Measurements from ENCODE around the gene BHLHE23.

Gene BHLHE23

DNA sequence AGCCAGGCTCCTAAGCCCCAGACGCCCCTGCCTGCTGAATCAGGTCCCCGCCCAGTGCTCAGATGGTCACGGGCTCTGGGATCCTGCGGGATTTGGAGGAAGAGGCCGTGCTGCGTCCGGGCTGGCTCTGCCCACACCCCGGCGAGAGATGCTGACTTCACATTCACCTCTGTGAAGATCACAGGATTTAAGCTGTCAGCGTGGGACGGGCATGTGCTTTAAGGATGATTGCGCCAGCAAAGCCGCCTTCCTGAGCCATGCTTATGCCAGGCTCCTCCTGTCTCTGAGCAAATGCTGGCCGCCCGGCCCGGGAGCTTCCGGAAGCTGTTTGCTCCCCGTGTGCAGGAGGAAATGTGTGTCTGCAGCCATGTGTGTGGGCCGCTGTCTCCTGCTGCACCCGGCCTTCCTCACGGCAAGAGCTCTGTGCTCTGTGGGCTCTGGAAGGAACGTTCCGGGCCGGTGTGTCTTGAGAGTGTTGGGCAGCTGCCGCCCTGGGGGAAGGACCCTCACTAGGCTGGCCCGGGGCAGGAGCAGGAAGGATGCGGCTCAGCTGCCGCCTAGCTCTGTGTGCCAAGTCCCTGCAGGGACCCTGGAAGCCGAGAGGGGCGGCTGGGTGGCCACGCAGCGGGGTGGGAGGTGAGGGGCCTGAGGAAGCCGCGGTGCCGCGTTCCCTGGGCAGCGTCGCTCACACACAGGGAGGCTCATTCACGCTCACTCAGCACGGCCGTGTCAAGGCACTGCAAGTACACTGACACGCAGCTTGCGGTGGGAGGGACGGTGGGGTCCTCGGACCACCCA is 19.0 kb upstream of the BHLHE23 start:
- DNase-seq (ENCODE audit: low read depth, low spot score): no peak

DNA sequence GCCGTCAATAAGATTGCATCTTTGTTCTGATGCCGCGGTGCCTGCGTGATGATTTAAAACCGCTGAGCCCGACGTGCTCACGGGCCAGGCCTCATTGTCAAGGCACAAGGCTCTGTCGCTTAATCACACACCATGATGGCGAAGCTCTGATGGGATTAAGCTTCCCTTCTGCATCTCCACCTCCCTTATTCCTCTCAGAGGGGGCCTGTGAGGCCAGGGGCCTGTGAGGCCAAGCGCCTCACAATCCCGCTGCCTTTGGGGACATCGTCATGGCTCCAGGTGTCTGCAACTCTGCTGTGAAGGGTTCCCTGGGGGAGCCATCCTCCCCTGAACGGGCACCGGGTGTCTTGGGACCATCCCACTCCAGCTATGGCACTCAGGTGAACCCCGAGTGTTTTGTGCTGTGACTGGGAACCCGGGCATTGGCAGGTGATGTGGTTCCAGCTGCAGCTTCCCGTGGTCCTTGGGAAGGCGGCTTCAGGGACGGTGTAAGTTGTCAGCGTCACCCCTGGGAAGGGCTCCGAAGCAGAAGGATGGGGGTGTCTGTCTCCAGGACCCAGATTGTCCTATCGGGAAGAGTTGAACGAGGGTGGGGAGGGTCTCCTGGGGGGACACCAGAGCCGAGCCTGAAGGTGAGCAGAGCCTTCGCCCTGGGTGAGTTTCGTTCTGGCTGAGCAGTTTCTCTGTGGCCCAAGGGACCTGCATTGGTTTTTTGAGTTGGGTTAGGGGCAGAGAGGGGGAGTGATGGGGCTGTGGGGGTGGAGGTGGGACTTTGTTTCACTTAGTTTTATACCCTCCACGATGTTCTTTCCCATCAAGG is 18.0 kb upstream of the BHLHE23 start:
- DNase-seq (ENCODE audit: low read depth, low spot score): no peak

DNA sequence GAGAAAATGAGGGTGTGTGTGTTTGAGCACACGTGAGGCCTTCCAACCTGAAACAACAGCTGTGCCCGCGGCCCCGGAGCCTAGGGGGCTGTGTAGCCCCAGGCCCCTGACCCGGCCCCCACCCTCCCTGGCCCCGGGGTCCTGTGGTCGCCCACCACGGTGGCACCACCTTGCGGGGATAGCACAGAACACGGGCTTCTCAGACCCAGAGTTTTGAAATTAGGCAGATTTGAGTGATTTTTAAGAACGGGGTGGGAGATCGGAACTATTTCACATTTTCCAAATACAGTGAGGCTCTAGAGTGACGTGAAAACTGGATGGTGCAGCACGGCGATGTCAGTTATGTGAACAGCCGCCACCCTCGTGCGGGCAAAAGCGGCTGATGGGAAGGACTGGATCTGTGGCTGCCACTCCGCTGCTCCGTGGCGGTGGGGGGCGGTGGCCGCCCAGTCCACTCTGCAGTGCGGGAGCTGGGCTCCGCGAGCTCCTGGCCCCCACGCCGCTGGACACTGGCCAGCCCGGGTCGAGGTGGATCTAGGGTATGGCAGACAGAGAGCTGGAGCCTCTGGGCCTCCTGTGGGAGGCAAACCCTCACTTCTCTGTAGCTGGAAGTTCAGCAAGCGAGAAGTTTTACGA is 17.3 kb upstream of the BHLHE23 start:
- no peak for DNase-seq (ENCODE audit: low read depth, low spot score)

DNA sequence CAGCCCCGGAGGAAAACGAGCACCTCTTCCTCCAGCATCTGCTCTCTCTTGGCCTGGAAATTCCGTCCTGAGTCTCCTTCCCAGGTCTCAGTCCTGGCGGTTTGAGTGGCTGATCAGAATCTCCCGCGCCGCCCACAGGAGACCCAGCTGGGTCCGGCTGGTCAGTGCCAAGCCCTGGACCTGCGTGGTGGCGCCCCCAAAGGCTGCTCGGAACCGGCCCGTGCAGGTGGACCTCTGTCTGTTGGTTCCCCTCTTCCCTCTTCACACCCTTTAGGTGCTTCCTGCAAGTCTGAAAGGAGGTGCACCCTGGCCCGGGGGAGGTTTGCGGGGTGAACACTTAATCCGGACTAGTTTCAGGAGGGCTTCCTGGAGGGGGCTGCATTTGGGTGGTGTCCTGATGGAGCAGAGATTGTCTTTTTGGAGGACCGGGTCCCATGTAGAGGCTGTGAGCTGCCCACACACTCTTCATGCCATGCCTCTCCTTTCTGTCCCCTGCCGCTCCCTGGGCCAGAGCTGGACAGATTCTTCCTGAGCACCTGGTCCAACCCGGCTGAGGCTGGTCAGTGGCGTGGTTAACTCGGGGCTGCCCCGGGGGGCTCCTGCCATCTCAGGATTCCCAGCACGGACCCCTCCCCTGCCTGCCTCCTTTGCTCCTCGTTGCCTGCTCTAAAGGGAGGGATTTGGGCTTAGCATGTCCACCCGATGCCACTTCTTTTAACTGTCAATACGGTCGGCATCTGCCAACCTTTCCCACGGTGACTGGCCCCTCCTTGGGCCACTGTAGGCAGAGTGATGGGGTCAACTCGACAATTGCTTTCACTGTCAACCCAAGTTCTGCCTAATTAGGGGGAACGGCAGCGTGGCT is 16.5 kb upstream of the BHLHE23 start:
- DNase-seq (ENCODE audit: low read depth, low spot score): no peak

DNA sequence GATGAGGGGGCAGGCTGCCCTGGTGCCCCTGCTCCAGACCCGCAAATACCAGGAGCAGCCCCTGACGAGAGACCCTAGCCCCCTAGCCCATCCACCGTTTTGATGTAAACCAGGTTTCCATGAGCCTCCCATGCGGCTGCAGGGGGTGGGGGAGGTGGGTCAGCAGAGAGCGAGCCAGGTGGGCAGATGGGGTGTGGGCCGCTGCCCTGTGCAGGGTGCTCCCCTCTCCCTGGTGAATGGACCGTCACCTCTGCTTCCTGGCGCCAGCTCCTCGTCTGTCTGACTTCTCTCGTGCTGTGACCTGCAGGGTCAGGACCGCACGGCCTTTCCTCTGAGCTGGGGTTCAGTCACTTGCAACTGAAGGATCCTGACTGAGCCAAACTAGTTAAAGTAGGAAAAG is 15.7 kb upstream of the BHLHE23 start:
- no peak for DNase-seq (ENCODE audit: low read depth, low spot score)

DNA sequence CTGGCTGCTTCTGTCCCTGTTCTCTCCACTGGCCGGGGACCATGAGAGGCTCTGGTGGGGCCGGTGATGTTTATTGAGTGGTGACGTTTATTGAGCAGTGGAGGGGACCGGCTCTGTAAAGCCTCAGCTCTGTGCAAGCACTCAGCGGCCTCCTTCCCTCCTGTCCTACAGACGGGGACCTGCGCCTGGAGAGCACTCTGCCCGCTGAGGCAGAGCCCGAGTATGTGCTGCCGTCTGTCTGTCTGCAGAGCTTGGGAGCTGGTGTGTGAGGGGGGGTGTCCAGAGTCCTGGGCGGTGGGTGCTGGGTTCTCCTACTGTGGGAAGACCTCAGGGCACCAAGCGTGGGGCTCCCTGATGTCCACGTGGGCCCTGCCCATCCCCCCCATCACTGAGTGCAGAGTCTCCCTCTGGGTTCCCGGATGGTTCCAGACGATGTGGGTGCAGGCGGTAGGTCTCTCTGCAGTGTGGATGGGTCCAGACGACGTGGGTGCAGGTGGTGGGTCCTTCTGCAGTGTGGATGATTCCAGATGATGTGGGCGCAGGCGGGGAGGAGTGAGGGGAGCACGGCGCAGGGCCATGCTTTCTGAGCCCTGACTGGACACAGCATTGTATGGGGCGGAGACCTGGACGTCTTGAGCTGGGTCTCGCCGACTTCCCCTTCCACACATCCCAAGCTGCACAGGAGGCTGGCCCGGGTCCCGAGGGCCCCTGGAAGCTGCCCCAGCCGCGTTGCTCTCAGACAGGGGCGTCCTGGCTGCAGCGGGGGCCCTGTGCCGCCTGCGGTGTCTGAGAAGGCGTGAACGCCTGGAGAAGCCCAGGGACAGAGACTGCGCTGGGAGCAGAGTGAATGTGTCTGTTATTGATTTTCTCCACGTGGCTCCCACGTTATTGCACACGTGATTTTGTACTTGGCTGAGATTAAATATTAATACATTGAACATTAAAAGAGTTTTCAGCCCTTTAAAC is 14.9 kb upstream of the BHLHE23 start:
- no peak for DNase-seq (ENCODE audit: low read depth, low spot score)

DNA sequence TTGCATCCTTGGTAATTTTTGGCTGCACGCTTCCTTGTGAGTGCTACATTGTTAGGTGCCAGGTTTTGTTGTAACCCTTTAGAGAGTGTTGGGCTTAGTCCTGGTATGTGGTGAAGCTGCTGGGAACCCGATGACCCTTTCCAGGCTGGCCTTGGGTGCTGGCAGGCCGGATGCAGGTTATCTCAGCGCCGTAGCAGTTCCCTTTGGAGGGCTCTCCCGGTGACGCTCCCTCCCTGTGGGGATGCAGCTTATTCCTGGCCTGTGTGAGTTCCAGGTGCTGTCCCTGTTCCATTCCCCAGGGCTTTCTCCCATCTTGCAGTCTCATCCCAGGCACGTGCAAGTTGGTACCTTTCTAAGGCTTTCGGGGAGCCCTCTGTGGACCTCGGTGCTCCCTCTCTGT is 13.9 kb upstream of the BHLHE23 start:
- DNase-seq (ENCODE audit: low read depth, low spot score): no peak

DNA sequence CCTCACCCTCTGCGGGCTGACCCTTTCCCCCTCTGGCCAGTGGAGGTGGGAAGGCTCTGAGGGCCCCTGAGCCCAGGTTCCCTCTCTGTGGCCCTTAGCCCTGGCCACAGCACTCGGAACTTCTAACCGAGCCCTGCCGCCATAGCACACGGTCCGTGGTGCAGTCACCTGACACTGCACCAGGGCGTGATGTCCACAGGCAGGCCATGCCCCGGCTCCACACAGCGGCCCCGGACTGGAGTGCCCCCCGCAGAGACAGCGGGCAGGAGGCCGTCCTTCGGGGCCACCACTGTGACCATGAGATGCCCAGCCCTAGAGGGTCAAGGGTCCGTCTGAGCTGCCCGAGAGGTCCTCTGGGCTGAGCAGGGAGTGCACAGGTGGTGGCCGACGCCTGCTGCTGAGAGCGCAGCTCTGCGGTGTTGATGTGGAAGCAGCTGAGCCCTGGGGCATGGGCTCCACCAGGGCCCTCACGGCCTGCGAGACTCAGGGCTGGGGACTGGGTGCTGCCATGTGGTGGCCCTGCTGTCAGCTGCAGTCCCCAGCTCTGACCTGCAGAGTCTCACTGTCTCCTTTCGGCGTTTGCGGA is 11.2 kb upstream of the BHLHE23 start:
- DNase-seq (ENCODE audit: low read depth, low spot score): no peak

DNA sequence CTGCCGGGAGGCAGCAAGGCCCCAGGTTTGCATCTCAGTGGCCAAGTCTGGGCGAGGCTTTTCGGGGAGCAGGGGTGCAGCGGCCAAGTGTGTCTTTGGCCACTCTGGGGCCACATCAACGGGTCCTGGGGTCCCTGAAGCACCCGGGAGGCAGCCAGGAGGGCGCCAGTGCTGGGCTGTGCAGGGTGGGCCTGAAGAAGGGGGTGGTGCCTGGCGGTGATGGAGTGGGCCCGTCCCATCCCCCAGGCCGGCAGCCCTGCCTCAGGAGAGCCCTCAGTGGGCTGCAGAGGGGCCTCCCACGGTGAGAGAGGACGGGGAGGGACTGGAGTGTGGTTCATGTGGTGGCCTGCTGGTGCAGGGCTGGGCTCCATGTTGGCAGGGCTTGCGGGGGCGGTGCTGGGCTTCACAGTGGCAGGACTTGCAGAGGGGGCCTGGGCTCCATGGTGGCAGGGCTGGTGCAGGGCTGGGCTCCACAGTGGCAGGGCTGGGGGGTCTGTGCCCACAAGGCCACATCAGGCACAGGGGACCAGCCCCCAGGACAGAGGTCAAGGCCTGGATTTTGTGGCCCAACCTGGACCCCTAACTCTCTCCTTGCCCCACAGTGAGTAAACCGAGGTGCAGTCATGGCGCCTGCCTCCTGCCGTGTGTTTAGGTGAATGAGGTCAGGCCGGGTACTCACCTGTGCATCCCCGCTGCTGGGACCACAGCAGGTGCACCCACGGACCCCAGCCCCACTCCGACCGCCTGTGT is 10.5 kb upstream of the BHLHE23 start:
- DNase-seq (ENCODE audit: low read depth, low spot score): no peak

DNA sequence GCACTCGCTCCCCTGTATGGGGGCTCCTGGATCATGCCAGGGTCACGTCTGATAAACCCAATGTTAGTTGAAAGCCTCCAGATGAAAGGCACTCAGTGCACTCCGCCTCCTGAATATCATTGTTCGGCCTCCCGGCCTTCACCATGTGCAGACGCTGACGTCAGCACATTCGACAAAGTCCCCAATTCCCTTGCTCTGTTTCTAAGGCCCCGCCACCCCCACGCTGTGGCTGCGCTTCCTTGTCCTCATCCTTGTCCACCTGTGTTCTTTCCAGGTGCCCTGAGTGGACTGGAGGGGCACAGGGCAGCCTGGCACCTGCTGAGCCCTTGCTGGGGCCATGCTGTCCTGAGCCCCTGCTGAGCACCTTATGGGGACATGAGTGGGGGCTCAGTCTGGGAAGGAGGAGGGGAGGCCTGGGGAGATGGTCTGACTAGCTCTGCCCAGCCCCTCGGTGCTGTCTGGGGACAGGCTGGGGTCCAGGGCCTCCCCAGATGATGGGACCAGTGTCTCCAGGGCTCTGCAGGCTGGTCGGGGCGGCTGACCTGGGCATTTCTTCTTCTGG is 9.8 kb upstream of the BHLHE23 start:
- no peak for DNase-seq (ENCODE audit: low read depth, low spot score)

DNA sequence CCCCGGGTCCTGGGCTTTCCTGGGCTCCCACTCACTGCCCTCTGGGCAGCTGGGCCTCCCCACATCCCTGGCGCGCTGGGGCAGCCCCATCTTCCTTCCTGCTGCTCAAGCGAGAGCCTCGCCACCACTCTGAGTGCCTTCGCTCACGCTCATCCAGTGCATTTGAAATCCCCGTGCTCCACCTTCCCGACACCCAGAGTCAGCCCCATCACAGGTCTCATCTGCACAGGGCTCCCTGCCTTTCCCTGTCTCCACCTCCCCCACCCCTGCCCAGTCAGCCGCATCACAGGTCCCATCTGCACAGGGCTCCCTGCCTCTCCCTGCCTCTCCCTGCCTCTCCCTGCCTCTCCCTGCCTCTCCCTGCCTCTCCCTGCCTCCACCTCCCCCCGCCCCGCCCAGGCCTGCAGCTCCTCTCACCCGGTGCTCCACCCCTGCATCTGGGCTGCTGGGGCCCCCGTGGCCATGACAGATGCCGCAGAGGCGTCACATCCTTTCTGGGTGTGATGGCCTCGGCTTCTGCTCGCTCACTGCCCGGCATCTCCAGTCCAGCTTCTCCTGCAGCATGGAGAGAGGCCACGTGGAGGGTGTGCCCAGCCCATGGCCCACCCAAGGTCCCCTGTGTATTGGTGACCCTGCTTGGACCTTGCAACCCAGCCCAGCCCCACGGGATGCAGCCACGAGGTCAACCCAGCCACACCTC is 9.0 kb upstream of the BHLHE23 start:
- no peak for DNase-seq (ENCODE audit: low read depth, low spot score)

DNA sequence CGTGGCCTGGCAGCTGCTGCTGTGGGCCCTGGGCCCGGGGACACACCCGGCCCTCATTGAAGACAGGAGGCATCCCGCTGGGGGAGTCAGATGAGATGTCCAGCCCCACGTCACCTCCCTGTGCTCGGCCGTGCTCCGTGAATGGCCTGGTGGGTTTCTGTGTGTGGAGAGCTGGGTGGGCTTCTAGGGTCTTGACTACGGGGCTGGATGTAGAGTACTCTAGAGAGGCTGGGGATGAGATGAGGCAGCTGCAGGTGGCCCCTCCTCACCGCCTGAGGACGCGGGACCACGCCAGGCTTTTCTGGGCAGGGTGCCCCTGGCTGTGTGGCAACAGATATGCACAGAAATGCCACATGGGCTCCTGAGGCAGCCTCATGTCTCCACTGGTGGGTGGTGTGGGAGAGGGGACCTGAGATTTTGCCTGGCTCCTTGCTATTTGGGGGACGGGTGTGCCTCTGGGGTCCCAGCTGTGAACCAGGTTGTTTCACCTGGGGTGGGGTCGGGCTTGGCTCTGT is 8.4 kb upstream of the BHLHE23 start:
- DNase-seq (ENCODE audit: low read depth, low spot score): no peak

DNA sequence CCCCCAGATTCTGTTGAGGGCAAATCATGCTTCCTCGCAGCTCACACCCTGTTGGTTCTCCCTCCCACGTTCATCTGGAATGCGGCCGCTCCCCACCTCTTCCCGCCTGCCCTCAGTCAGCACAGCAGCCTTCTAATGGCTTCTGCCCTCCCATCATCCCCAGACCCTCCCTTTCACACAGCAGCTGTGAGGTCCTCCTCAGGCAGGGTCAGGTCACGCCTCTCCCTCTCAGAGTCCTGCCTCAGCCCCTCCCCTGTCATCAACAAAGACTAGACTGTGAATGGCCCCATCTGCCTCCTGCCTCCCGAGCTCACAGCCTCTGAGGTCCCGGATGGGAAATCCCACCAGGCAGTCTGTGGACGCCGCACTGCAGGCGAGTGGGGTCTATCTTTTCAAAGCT is 7.9 kb upstream of the BHLHE23 start:
- DNase-seq (ENCODE audit: low read depth, low spot score): peak; percentile 83

DNA sequence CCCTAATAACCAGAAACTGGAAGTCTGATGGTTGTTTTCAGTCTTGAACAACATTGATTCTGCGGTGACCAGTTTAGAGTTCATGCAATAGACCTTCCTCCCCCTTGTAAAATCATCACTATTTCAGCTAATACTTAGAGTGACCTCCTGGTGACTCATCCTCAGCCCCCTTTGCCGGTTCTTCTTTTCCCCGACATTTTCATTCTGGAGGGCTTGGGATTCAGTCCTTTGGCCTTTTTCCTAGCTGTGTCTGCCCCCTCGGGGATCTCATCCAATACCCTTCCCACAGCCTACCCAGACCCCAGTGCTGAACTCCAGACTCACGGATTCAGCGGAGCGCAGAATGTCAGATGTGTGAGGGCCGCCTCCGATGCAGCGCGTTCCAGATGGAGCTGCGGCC is 7.5 kb upstream of the BHLHE23 start:
- DNase-seq (ENCODE audit: low read depth, low spot score): no peak

DNA sequence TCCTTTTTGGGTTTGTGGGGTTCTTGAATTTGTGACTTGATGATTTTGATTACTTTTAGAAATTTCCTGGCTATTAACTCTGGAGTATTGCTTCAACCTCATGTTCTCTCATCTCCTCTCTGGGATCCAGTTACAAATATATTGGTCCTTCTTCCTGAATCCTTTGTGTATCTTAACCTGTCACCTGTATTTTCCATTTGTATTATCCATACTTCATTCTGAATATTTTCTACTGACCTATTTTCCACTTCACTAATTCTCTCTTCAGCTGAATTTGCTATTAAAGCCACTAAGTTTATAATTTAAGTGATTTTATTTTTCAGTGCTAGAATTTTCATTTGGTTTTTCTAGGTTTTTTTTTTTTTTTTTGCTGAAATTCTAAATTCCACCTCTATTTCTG is 6.4 kb upstream of the BHLHE23 start:
- DNase-seq (ENCODE audit: low read depth, low spot score): no peak

DNA sequence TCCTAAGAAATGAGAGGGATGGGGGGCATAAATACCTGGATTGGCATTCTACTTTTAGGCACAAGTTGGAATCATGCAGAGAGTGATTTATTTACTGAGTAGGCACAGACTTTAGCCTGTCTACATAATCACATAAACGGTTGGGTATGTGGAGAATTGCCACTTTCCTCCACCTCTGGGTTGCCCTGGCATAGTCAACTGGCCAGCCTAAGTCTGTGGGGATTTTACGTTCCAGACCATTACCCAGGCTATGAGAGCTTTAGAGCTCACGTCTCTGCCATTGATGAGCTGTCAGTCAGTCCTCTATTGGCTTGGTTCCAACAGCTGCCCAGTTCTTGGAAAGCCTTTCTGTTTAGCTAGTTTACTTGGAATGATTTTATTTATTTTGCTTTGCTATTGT is 5.0 kb upstream of the BHLHE23 start:
- DNase-seq (ENCODE audit: low read depth, low spot score): no peak

DNA sequence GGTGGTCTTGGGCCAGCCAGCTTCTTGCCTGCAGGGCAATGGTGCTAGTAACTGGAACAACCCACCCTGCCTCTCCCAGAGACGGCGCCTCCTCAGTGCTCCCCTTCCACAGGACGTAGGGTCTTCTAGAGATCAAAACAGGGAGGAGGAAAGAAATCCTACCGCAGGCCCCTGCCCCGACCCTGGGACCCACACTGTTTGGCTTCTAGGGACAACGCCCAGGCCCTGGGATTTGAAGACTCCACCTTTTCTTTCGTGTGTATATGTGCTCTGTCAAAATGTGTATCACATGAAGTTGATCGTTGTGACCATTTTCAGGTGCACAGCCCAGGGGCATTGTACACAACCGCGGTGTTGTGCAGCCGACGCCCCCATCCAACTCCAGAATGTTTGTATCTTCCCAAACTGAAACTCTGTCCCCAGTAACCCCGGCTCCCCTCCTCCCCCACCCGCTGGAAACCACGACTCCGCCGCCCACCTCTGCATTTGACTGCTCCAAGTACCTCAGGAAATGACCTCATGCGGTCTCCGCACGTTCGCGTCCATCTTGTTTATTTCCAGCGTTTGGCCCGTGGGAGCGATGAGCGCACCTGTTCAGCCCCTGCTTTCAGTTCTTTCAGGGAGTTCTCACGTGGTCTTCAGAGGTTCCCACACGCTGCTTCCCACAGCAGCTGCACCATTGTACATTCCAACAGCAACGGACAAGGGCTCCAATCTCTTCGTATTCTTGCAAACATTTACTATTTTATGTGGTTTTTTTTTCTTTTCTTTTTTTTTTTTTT is 3.4 kb upstream of the BHLHE23 start:
- DNase-seq (ENCODE audit: low read depth, low spot score): no peak
